ENCODE measurements around the gene CINP.
"Not testable (repeated sequence)": the region's sequence is repeated elsewhere in the genome, so short reads cannot be mapped to it uniquely, and the experiment has no call there.

CINP gene

GRCh38 chr14:102352213-102352612 is 10.5 kb downstream of the CINP start:
- DNase-seq, result no peak

- DNase-seq, result not testable (repeated sequence)
Observed at GRCh38 chr14:102351593-102351992, 11.1 kb downstream of the CINP start.

- DNase-seq, result no peak
Observed at GRCh38 chr14:102351023-102351422, 11.7 kb downstream of the CINP start.

GRCh38 chr14:102348376-102348775 is 14.3 kb downstream of the CINP start:
- no peak for DNase-seq

GRCh38 chr14:102346645-102347044 is 16.0 kb downstream of the CINP start:
- no peak for DNase-seq

GRCh38 chr14:102345232-102345631 is 17.5 kb downstream of the CINP start:
- no peak for DNase-seq

GRCh38 chr14:102344485-102344884 is 18.2 kb downstream of the CINP start:
- DNase-seq, result no peak

- DNase-seq, result no peak
Observed at GRCh38 chr14:102344084-102344483, 18.6 kb downstream of the CINP start.

- no peak for DNase-seq
Observed at GRCh38 chr14:102342238-102342637, 20.5 kb downstream of the CINP start.

- DNase-seq, result no peak
Observed at GRCh38 chr14:102341566-102341965, 21.1 kb downstream of the CINP start.

GRCh38 chr14:102338724-102339123 is 24.0 kb downstream of the CINP start:
- no peak for DNase-seq

- no peak for DNase-seq
Observed at GRCh38 chr14:102335163-102335562, 27.5 kb downstream of the CINP start.

GRCh38 chr14:102333795-102334705 is 28.6 kb downstream of the CINP start:
- no peak for DNase-seq

GRCh38 chr14:102333390-102333789 is 29.3 kb downstream of the CINP start:
- DNase-seq, result no peak

- DNase-seq, result no peak
Observed at GRCh38 chr14:102330806-102331205, 31.9 kb downstream of the CINP start.

- DNase-seq, result not testable (repeated sequence)
Observed at GRCh38 chr14:102329381-102329780, 33.3 kb downstream of the CINP start.

- no peak for DNase-seq
Observed at GRCh38 chr14:102326583-102326982, 36.1 kb downstream of the CINP start.

GRCh38 chr14:102325791-102326345 is 36.8 kb downstream of the CINP start:
- no peak for DNase-seq

- DNase-seq, result no peak
Observed at GRCh38 chr14:102323102-102323501, 39.6 kb downstream of the CINP start.

- no peak for DNase-seq
Observed at GRCh38 chr14:102321456-102322422, 41.0 kb downstream of the CINP start.

- DNase-seq, result no peak
Observed at GRCh38 chr14:102320671-102321455, 41.8 kb downstream of the CINP start.

- DNase-seq, result no peak
Observed at GRCh38 chr14:102320033-102320660, 42.5 kb downstream of the CINP start.

All from SHP77 treated with DMSO at 0.1 percent for 48 hours (cell line).